Endothelial cell of umbilical vein (primary cell): Measurements from ENCODE around the gene LPAR1. TPM values are rescaled to one million over a fixed set of nuclear protein-coding genes. Genes with fewer than 3 reads are reported as not detected.

Experiments used
- BruUV-seq: library from RNA; stranded (reverse); fragments of 400-500 nt; replicated peaks from 2 replicates; lab custom pipeline; 2021; lab: Mats Ljungman, UMichigan
- CTCF ChIA-PET: fragments of 300-600, 350-600 bp; sonication (Branson Sonifier 250); formaldehyde crosslinking; loops from one replicate; lab custom pipeline; 2021; ENCODE audit warnings: antibody characterized with exemption, inconsistent platforms; lab: Charles Lee
- POLR2A ChIA-PET: fragments of 300-600, 350-600 bp; sonication (Branson Sonifier 250); formaldehyde crosslinking; loops from one replicate; lab custom pipeline; 2021; ENCODE audit warnings: antibody characterized with exemption, inconsistent platforms; lab: Charles Lee
- DNase-seq: peaks from one replicate; pipeline ENCODE4 v3.0.0-alpha.2; 2011; ENCODE audit warnings: low read depth, low spot score
- FAIRE-seq: peaks from 2 replicates; lab custom pipeline; 2011; peaks lifted over from hg19 to GRCh38; lab: Jason Lieb, UNC
- H2AFZ ChIP-seq: 2 replicates; pipeline ENCODE4 v1.6.0; 2012; ENCODE audit warnings: low read depth, low read length, control low read depth, inconsistent platforms
- H3K27ac ChIP-seq: 2 replicates; pipeline ENCODE4 v1.5.1; 2011; ENCODE audit warnings: low read depth, mild to moderate bottlenecking, control low read depth, low read length, moderate library complexity; ENCODE audit not compliant: insufficient read depth
- H3K27me3 ChIP-seq, 2 experiments: 2 replicates each; pipeline versions ENCODE4 v1.6.0 to v1.6.1; 2011; ENCODE audit warnings: low read length in 2 of 2, mixed read lengths in 1 of 2; ENCODE audit not compliant: control insufficient read depth in 2 of 2, insufficient read depth in 2 of 2
- H3K36me3 ChIP-seq, 2 experiments: 2 replicates in 1 of 2; 3 replicates in 1 of 2; pipeline ENCODE4 v1.5.1; 2011; ENCODE audit warnings: low read length in 2 of 2, mild to moderate bottlenecking in 1 of 2, moderate library complexity in 1 of 2; ENCODE audit not compliant: control insufficient read depth in 2 of 2, insufficient read depth in 2 of 2; ENCODE audit errors: extremely low read depth in 1 of 2
- H3K4me1 ChIP-seq: 3 replicates; pipeline ENCODE4 v1.5.1; 2011; ENCODE audit warnings: mild to moderate bottlenecking, low read length; ENCODE audit not compliant: control insufficient read depth, insufficient read depth; ENCODE audit errors: extremely low read depth
- H3K4me2 ChIP-seq: 2 replicates; pipeline ENCODE4 v1.6.1; 2011; ENCODE audit warnings: low read length, control low read depth, mixed read lengths; ENCODE audit not compliant: insufficient read depth
- H3K4me3 ChIP-seq, 3 experiments: fragments of 200-600 bp in 1 of 3; sonication (generic), shearing (Covaris generic) in 1 of 3; replicated peaks in 1 of 3; 2 replicates each; pipeline ENCODE4 v1.5.1; 2011 to 2016; ENCODE audit warnings: control low read depth in 3 of 3, low read length in 3 of 3, mild to moderate bottlenecking in 2 of 3, inconsistent platforms in 1 of 3, low read depth in 1 of 3, moderate library complexity in 1 of 3; ENCODE audit not compliant: insufficient read depth in 1 of 3
- H3K79me2 ChIP-seq: 2 replicates; pipeline ENCODE4 v1.6.0; 2012; ENCODE audit warnings: low read length, inconsistent platforms; ENCODE audit not compliant: control insufficient read depth, insufficient read depth
- H3K9ac ChIP-seq: replicated peaks from 2 replicates; pipeline ENCODE3; 2011; ENCODE audit warnings: low read length, control low read depth; ENCODE audit not compliant: insufficient read depth; ENCODE audit errors: extremely low read depth
- H3K9me1 ChIP-seq: replicated peaks from 3 replicates; pipeline ENCODE4 v1.6.0; 2011; ENCODE audit warnings: mild to moderate bottlenecking, low read length; ENCODE audit not compliant: control insufficient read depth, insufficient read depth; ENCODE audit errors: extremely low read depth
- H3K9me3 ChIP-seq: replicated peaks from 2 replicates; pipeline ENCODE4 v1.5.1; 2012; ENCODE audit warnings: low read length, inconsistent platforms; ENCODE audit not compliant: control insufficient read depth, insufficient read depth
- H4K20me1 ChIP-seq: replicated peaks from 2 replicates; pipeline ENCODE3; 2011; ENCODE audit warnings: mild to moderate bottlenecking, low read length; ENCODE audit not compliant: control insufficient read depth, insufficient read depth; ENCODE audit errors: extremely low read depth
- EZH2 ChIP-seq: IDR thresholded peaks from 2 replicates; pipeline ENCODE4 v1.6.1; 2012; ENCODE audit warnings: borderline replicate concordance, low read depth, mild to moderate bottlenecking, moderate library complexity, low read length, inconsistent platforms; ENCODE audit not compliant: severe bottlenecking
- FOS ChIP-seq: IDR thresholded peaks from 2 replicates; pipeline ENCODE4 v1.6.1; 2011; ENCODE audit warnings: mild to moderate bottlenecking, low read length, moderate library complexity, borderline replicate concordance; ENCODE audit not compliant: insufficient read depth
- GATA2 ChIP-seq: IDR thresholded peaks from 2 replicates; pipeline ENCODE4 v1.7.0; 2011; ENCODE audit warnings: low read depth, mild to moderate bottlenecking, moderate library complexity, mixed read lengths, low read length; ENCODE audit not compliant: insufficient read length, insufficient read depth
- JUN ChIP-seq: IDR thresholded peaks from 2 replicates; pipeline ENCODE4 v1.6.1; 2011; ENCODE audit warnings: borderline replicate concordance, low read depth; ENCODE audit not compliant: insufficient read length, insufficient read depth
- MYC ChIP-seq: IDR thresholded peaks from one replicate; pipeline ENCODE4 v1.6.1; 2011; ENCODE audit warnings: mild to moderate bottlenecking, low read depth, low read length
- POLR2A ChIP-seq: IDR thresholded peaks from 2 replicates; pipeline ENCODE4 v1.6.1; 2012; ENCODE audit warnings: low read depth, mild to moderate bottlenecking, control low read depth, low read length
- POLR2AphosphoS5 ChIP-seq: IDR thresholded peaks from 2 replicates; pipeline ENCODE4 v1.6.1; 2012; ENCODE audit warnings: low read depth, mild to moderate bottlenecking, control low read depth, low read length, moderate library complexity; ENCODE audit not compliant: insufficient read depth
- dilution Hi-C: fragments of 300-500 bp; cut with MboI; formaldehyde crosslinking; loops from one replicate; pipeline ENCODE4 v1.15.0; 2019; ENCODE audit warnings: low sequenced_read_pairs; ENCODE audit not compliant: extremely low pct_ligation_motif_present
- intact Hi-C: fragments of 100-400 bp; cut with micrococcal nuclease; formaldehyde crosslinking; loops from one replicate; pipeline ENCODE4 v1.10.0; 2022
- polyA plus RNA-seq, 4 experiments: library from polyadenylated mRNA; depleted of rRNA in 3 of 4; stranded (reverse) in 3 of 4; unstranded in 1 of 4; fragments of >200 nt; gene quantifications; 2 replicates each; pipeline versions ENCODE4 v1.2.1 to v1.2.3, GENCODE V29; 2011 to 2012; ENCODE audit warnings: missing spikeins in 1 of 4
- total RNA-seq: library from RNA; stranded (reverse); gene quantifications from 2 replicates; pipeline ENCODE4 v1.2.3, GENCODE V29; 2021
- TF ChIP-seq, protein P1 (sequence below): IDR thresholded peaks from 2 replicates; pipeline ENCODE4 v1.6.1; 2011; ENCODE audit not compliant: insufficient read depth, insufficient read length
- TF ChIP-seq, protein P2 (sequence below), 2 donors: IDR thresholded peaks; 1 replicate in 1 of 2; 2 replicates in 1 of 2; pipeline ENCODE4 v1.5.1; 2011; ENCODE audit warnings: low read length in 2 of 2, mild to moderate bottlenecking in 2 of 2, moderate library complexity in 2 of 2, control low read depth in 1 of 2, inconsistent platforms in 1 of 2, low read depth in 1 of 2; ENCODE audit not compliant: insufficient read depth in 1 of 2; ENCODE audit errors: extremely low read depth in 1 of 2

Gene LPAR1
- total and polyA plus RNA-seq, 2 donors (not counting 3 experiments of a cell fraction or from before 2014, with no cell fraction given), result 0.88 to 3.0 TPM

DNA sequence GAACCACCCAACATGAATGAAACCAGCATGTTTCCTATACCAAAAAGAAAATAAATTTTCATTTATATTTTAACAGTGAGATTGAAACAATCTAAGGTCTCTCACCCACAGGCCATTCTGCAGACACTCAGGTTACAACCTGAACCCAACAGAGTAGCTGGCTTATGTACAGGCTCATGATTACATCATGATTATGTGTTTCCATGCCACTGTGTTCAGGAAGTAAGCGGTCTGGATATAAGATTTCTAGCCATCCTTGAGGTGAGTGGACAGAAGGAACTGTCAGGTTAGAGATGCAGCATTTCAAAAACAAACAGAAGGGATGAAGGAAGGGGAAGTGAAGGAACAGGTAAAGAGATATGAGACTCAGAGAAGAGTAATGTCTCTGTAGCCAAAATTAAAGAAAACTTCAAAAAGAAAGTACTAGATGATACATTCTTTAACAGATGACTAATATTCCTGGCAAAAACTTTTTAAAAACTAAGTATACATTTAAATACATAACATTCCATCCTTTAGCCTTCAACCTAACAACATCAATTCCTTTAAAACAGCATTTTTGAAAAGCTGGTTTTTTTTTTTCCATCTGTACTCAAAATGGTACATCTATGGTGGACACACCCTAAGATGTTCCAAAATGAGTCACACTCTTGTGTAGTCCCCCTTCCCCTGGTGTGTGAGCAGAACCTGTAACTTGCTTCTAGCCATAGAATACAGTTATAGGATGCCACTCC is 119.8 kb downstream of the LPAR1 start:
- H3K4me3 ChIP-seq, result no peak overlapping the region
- DNase-seq (no peak), FAIRE-seq (peak; percentile 12)
- H3K27me3 ChIP-seq, result no peaks in the 10 kb centered on the region
- TF ChIP-seq GATA2, result no peak
- TF ChIP-seq FOS, result no peak
- TF ChIP-seq, protein P1, sequence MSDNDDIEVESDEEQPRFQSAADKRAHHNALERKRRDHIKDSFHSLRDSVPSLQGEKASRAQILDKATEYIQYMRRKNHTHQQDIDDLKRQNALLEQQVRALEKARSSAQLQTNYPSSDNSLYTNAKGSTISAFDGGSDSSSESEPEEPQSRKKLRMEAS, result no peak
- TF ChIP-seq EZH2, result no peak
- no peak for TF ChIP-seq POLR2AphosphoS5
- TF ChIP-seq, protein P2, sequence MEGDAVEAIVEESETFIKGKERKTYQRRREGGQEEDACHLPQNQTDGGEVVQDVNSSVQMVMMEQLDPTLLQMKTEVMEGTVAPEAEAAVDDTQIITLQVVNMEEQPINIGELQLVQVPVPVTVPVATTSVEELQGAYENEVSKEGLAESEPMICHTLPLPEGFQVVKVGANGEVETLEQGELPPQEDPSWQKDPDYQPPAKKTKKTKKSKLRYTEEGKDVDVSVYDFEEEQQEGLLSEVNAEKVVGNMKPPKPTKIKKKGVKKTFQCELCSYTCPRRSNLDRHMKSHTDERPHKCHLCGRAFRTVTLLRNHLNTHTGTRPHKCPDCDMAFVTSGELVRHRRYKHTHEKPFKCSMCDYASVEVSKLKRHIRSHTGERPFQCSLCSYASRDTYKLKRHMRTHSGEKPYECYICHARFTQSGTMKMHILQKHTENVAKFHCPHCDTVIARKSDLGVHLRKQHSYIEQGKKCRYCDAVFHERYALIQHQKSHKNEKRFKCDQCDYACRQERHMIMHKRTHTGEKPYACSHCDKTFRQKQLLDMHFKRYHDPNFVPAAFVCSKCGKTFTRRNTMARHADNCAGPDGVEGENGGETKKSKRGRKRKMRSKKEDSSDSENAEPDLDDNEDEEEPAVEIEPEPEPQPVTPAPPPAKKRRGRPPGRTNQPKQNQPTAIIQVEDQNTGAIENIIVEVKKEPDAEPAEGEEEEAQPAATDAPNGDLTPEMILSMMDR (IDR thresholded peaks at IDR 0.05; ENCODE audit: extremely low read depth in 1 of 2, insufficient read depth in 1 of 2, low read depth in 1 of 2, low read length in 2 of 2), result no peak
- no peak for TF ChIP-seq POLR2A
- no peak for TF ChIP-seq MYC
- TF ChIP-seq JUN, result no peak
- no peaks in the 10 kb centered on the region for H3K9me1 ChIP-seq
- H3K36me3 ChIP-seq, result no peaks in the 10 kb centered on the region
- no peaks in the 10 kb centered on the region for H3K9me3 ChIP-seq
- no peaks in the 10 kb centered on the region for H3K4me1 ChIP-seq
- dilution Hi-C loops, result no loop called here
- intact Hi-C loops, result no loop called here
- ChIA-PET CTCF (interaction anchor here (1.0 to 1.8 kb wide), 2 partner anchors 98 to 280 kb away, joined by 3 to 4 read pairs; no protein-coding TSS in a partner anchor), POLR2A (no interaction called here)
- H2AFZ ChIP-seq, result no peak overlapping the region
- H3K27ac ChIP-seq, result no peak overlapping the region
- H3K4me2 ChIP-seq, result no peak overlapping the region
- H3K79me2 ChIP-seq, result no peaks in the 10 kb centered on the region
- no TSS peak for BruUV-seq
- no peak overlapping the region for H3K9ac ChIP-seq
- H4K20me1 ChIP-seq, result no peaks in the 10 kb centered on the region
